Endothelial cell of umbilical vein (primary cell): ENCODE measurements around the gene MPP4. TPM values are rescaled to one million over a fixed set of nuclear protein-coding genes. Genes with fewer than 3 reads are reported as not detected.

ENCODE experiments used
- BruUV-seq: library from RNA; stranded (reverse); fragments of 400-500 nt; replicated peaks from 2 replicates; lab custom pipeline; 2021; lab: Mats Ljungman, UMichigan
- CTCF ChIA-PET: fragments of 300-600, 350-600 bp; sonication (Branson Sonifier 250); formaldehyde crosslinking; loops from one replicate; lab custom pipeline; 2021; ENCODE audit warnings: antibody characterized with exemption, inconsistent platforms; lab: Charles Lee
- POLR2A ChIA-PET: fragments of 300-600, 350-600 bp; sonication (Branson Sonifier 250); formaldehyde crosslinking; loops from one replicate; lab custom pipeline; 2021; ENCODE audit warnings: antibody characterized with exemption, inconsistent platforms; lab: Charles Lee
- DNase-seq: peaks from one replicate; pipeline ENCODE4 v3.0.0-alpha.2; 2011; ENCODE audit warnings: low read depth, low spot score
- FAIRE-seq: peaks from 2 replicates; lab custom pipeline; 2011; peaks lifted over from hg19 to GRCh38; lab: Jason Lieb, UNC
- H2AFZ ChIP-seq: 2 replicates; pipeline ENCODE4 v1.6.0; 2012; ENCODE audit warnings: low read depth, low read length, control low read depth, inconsistent platforms
- H3K27ac ChIP-seq: 2 replicates; pipeline ENCODE4 v1.5.1; 2011; ENCODE audit warnings: low read depth, mild to moderate bottlenecking, control low read depth, low read length, moderate library complexity; ENCODE audit not compliant: insufficient read depth
- H3K27me3 ChIP-seq, 2 experiments: 2 replicates each; pipeline versions ENCODE4 v1.6.0 to v1.6.1; 2011; ENCODE audit warnings: low read length in 2 of 2, mixed read lengths in 1 of 2; ENCODE audit not compliant: control insufficient read depth in 2 of 2, insufficient read depth in 2 of 2
- H3K36me3 ChIP-seq, 2 experiments: 2 replicates in 1 of 2; 3 replicates in 1 of 2; pipeline ENCODE4 v1.5.1; 2011; ENCODE audit warnings: low read length in 2 of 2, mild to moderate bottlenecking in 1 of 2, moderate library complexity in 1 of 2; ENCODE audit not compliant: control insufficient read depth in 2 of 2, insufficient read depth in 2 of 2; ENCODE audit errors: extremely low read depth in 1 of 2
- H3K4me1 ChIP-seq: 3 replicates; pipeline ENCODE4 v1.5.1; 2011; ENCODE audit warnings: mild to moderate bottlenecking, low read length; ENCODE audit not compliant: control insufficient read depth, insufficient read depth; ENCODE audit errors: extremely low read depth
- H3K4me2 ChIP-seq: 2 replicates; pipeline ENCODE4 v1.6.1; 2011; ENCODE audit warnings: low read length, control low read depth, mixed read lengths; ENCODE audit not compliant: insufficient read depth
- H3K4me3 ChIP-seq, 3 experiments: fragments of 200-600 bp in 1 of 3; sonication (generic), shearing (Covaris generic) in 1 of 3; replicated peaks in 1 of 3; 2 replicates each; pipeline ENCODE4 v1.5.1; 2011 to 2016; ENCODE audit warnings: control low read depth in 3 of 3, low read length in 3 of 3, mild to moderate bottlenecking in 2 of 3, inconsistent platforms in 1 of 3, low read depth in 1 of 3, moderate library complexity in 1 of 3; ENCODE audit not compliant: insufficient read depth in 1 of 3
- H3K79me2 ChIP-seq: 2 replicates; pipeline ENCODE4 v1.6.0; 2012; ENCODE audit warnings: low read length, inconsistent platforms; ENCODE audit not compliant: control insufficient read depth, insufficient read depth
- H3K9ac ChIP-seq: replicated peaks from 2 replicates; pipeline ENCODE3; 2011; ENCODE audit warnings: low read length, control low read depth; ENCODE audit not compliant: insufficient read depth; ENCODE audit errors: extremely low read depth
- H3K9me1 ChIP-seq: replicated peaks from 3 replicates; pipeline ENCODE4 v1.6.0; 2011; ENCODE audit warnings: mild to moderate bottlenecking, low read length; ENCODE audit not compliant: control insufficient read depth, insufficient read depth; ENCODE audit errors: extremely low read depth
- H3K9me3 ChIP-seq: replicated peaks from 2 replicates; pipeline ENCODE4 v1.5.1; 2012; ENCODE audit warnings: low read length, inconsistent platforms; ENCODE audit not compliant: control insufficient read depth, insufficient read depth
- H4K20me1 ChIP-seq: replicated peaks from 2 replicates; pipeline ENCODE3; 2011; ENCODE audit warnings: mild to moderate bottlenecking, low read length; ENCODE audit not compliant: control insufficient read depth, insufficient read depth; ENCODE audit errors: extremely low read depth
- CTCF ChIP-seq, 2 donors: IDR thresholded peaks; 1 replicate in 1 of 2; 2 replicates in 1 of 2; pipeline ENCODE4 v1.5.1; 2011; ENCODE audit warnings: low read length in 2 of 2, mild to moderate bottlenecking in 2 of 2, moderate library complexity in 2 of 2, control low read depth in 1 of 2, inconsistent platforms in 1 of 2, low read depth in 1 of 2; ENCODE audit not compliant: insufficient read depth in 1 of 2; ENCODE audit errors: extremely low read depth in 1 of 2
- FOS ChIP-seq: IDR thresholded peaks from 2 replicates; pipeline ENCODE4 v1.6.1; 2011; ENCODE audit warnings: mild to moderate bottlenecking, low read length, moderate library complexity, borderline replicate concordance; ENCODE audit not compliant: insufficient read depth
- GATA2 ChIP-seq: IDR thresholded peaks from 2 replicates; pipeline ENCODE4 v1.7.0; 2011; ENCODE audit warnings: low read depth, mild to moderate bottlenecking, moderate library complexity, mixed read lengths, low read length; ENCODE audit not compliant: insufficient read length, insufficient read depth
- POLR2A ChIP-seq: IDR thresholded peaks from 2 replicates; pipeline ENCODE4 v1.6.1; 2012; ENCODE audit warnings: low read depth, mild to moderate bottlenecking, control low read depth, low read length
- POLR2AphosphoS5 ChIP-seq: IDR thresholded peaks from 2 replicates; pipeline ENCODE4 v1.6.1; 2012; ENCODE audit warnings: low read depth, mild to moderate bottlenecking, control low read depth, low read length, moderate library complexity; ENCODE audit not compliant: insufficient read depth
- dilution Hi-C: fragments of 300-500 bp; cut with MboI; formaldehyde crosslinking; loops from one replicate; pipeline ENCODE4 v1.15.0; 2019; ENCODE audit warnings: low sequenced_read_pairs; ENCODE audit not compliant: extremely low pct_ligation_motif_present
- intact Hi-C: fragments of 100-400 bp; cut with micrococcal nuclease; formaldehyde crosslinking; loops from one replicate; pipeline ENCODE4 v1.10.0; 2022
- polyA plus RNA-seq, 4 experiments: library from polyadenylated mRNA; depleted of rRNA in 3 of 4; stranded (reverse) in 3 of 4; unstranded in 1 of 4; fragments of >200 nt; gene quantifications; 2 replicates each; pipeline versions ENCODE4 v1.2.1 to v1.2.3, GENCODE V29; 2011 to 2012; ENCODE audit warnings: missing spikeins in 1 of 4
- total RNA-seq: library from RNA; stranded (reverse); gene quantifications from 2 replicates; pipeline ENCODE4 v1.2.3, GENCODE V29; 2021

MPP4 gene
- total and polyA plus RNA-seq, 2 donors (not counting 3 experiments of a cell fraction or from before 2014, with no cell fraction given) = 5.6 to 7.6 TPM

GRCh38 chr2:201642579-201643215, 55.7 kb downstream of the MPP4 start:
- BruUV-seq = TSS peak; percentile 77
- ChIA-PET POLR2A (no interaction called here), CTCF (interaction anchor here (1.0 to 2.3 kb wide), 5 partner anchors 11 to 177 kb away, joined by 3 to 13 read pairs (median 4); partner anchors contain the start of gene MPP4)
- peak; percentile 85 for DNase-seq
- Histone ChIP-seq H3K4me1 (peaks cover 12% of the 10 kb centered on the region), H3K27me3 (no peaks in the 10 kb centered on the region), H2AFZ (peak overlapping the region; percentile 92), H3K4me2 (peak overlapping the region; percentile 98), H3K36me3 (no peaks in the 10 kb centered on the region), H3K9me3 (no peaks in the 10 kb centered on the region), H3K9ac (peak overlapping the region; percentile 91), H3K79me2 (peaks cover 14% of the 10 kb centered on the region), H3K9me1 (no peaks in the 10 kb centered on the region), H3K4me3 (peak overlapping the region; percentile 62 to 93 (median 77)), H3K27ac (peak overlapping the region; percentile 87), H4K20me1 (no peaks in the 10 kb centered on the region)
- intact Hi-C loops (loop anchor here (1.0 to 5.0 kb wide), 4 partner anchors 13 to 192 kb away; partner anchors contain the start of genes ALS2, STRADB and TRAK2), dilution Hi-C loops (no loop called here)
- FAIRE-seq = no peak
- TF ChIP-seq CTCF (IDR thresholded peaks at IDR 0.05; ENCODE audit: extremely low read depth in 1 of 2, insufficient read depth in 1 of 2, low read depth in 1 of 2, low read length in 2 of 2) (peak in 1 of 2 donors; percentile 7), POLR2AphosphoS5 (peak; percentile 68), FOS (peak; percentile 15), GATA2 (no peak), POLR2A (peak; percentile 74)
